Smooth muscle cell (in vitro differentiated cells): ENCODE data around the gene PPARA. TPM values are rescaled to one million over a fixed set of nuclear protein-coding genes. Genes with fewer than 3 reads are reported as not detected.

Source experiments
- DNase-seq: peaks from one replicate; lab custom pipeline; 2025; ENCODE audit not compliant: unreplicated experiment; lab: John Stamatoyannopoulos, UW
- H2AFZ ChIP-seq: fragments of 200-600 bp; sonication (generic); 2 replicates; pipeline ENCODE4 v1.6.0; 2016; ENCODE audit warnings: antibody characterized with exemption, low read depth, mild to moderate bottlenecking
- H3F3A ChIP-seq: fragments of 200-600 bp; sonication (generic); 2 replicates; pipeline ENCODE4 v1.6.0; 2017; ENCODE audit warnings: antibody characterized with exemption, low read depth
- H3K27ac ChIP-seq: fragments of 200-600 bp; sonication (generic); 2 replicates; pipeline ENCODE4 v1.5.1; 2016; ENCODE audit warnings: low read depth, mild to moderate bottlenecking
- H3K27me3 ChIP-seq: fragments of 200-600 bp; sonication (generic); 2 replicates; pipeline ENCODE4 v1.6.1; 2016; ENCODE audit warnings: low read depth, mild to moderate bottlenecking
- H3K36me3 ChIP-seq: fragments of 200-600 bp; sonication (generic); 2 replicates; pipeline ENCODE4 v1.5.1; 2016; ENCODE audit warnings: low read depth
- H3K4me1 ChIP-seq: fragments of 200-600 bp; sonication (generic); 2 replicates; pipeline ENCODE4 v1.5.1; 2016; ENCODE audit warnings: low read depth
- H3K4me2 ChIP-seq: fragments of 200-600 bp; sonication (generic); 2 replicates; pipeline ENCODE4 v1.6.0; 2016; ENCODE audit warnings: mild to moderate bottlenecking
- H3K4me3 ChIP-seq: fragments of 200-600 bp; sonication (generic); 2 replicates; pipeline ENCODE4 v1.5.1; 2016; ENCODE audit warnings: mild to moderate bottlenecking
- H3K79me2 ChIP-seq: fragments of 200-600 bp; sonication (generic); 2 replicates; pipeline ENCODE4 v1.6.0; 2016; ENCODE audit warnings: low read depth, mild to moderate bottlenecking
- H3K9ac ChIP-seq: fragments of 200-600 bp; sonication (generic); 2 replicates; pipeline ENCODE4 v1.6.0; 2016; ENCODE audit warnings: low read depth
- H3K9me3 ChIP-seq: fragments of 200-600 bp; sonication (generic); replicated peaks from 2 replicates; pipeline ENCODE4 v1.5.1; 2016; ENCODE audit warnings: low read depth
- H4K20me1 ChIP-seq: fragments of 200-600 bp; sonication (generic); 2 replicates; pipeline ENCODE4 v1.6.0; 2016; ENCODE audit warnings: low read depth
- WGBS: methylation state at CpG from one replicate; pipeline ENCODE4 v1.1.7; 2016; ENCODE audit warnings: low lambda C conversion rate; 5-methylcytosine and 5-hydroxymethylcytosine counted together
- polyA plus RNA-seq: library from polyadenylated mRNA; unstranded; fragments of >200 nt; fragmentation: Nextera tagmentation; extraction: Ambion mirVana; gene quantifications from 2 replicates; pipeline ENCODE4 v1.2.1, GENCODE V29; 2016
- total RNA-seq: library from RNA; depleted of rRNA; stranded (reverse); fragments of >200 nt; gene quantifications from 2 replicates; pipeline ENCODE4 v1.2.3, GENCODE V29; 2014
- TF ChIP-seq, protein P1 (sequence below): fragments of 200-600 bp; sonication (generic); IDR thresholded peaks from 2 replicates; pipeline ENCODE4 v1.5.1; 2017; ENCODE audit warnings: borderline replicate concordance, mild to moderate bottlenecking, antibody characterized with exemption; ENCODE audit not compliant: insufficient read depth, poor library complexity, severe bottlenecking

The PPARA gene
- total and polyA plus RNA-seq, 2 experiments from 2014 or later = 9.2 to 18.0 TPM

DNA sequence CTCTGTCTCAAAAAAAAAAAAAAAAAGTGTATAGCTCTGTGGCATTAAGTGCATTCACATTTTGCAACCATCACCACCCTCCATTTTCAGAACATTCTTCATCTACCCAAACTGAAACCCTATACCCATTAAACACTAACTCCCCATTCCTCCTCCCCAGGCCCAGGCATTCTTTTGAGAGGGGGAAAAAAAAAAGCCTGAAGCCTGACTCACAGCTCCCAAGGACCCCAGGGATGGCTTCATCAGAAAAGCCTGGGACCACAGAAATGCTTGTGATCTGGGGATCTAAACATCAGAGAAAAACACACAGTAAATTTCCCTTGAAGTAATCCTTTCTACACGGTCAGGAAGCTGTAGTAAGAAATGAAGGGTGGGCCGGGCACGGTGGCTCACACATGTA is 135.7 kb downstream of the PPARA start:
- Histone ChIP-seq H3F3A (no peaks in the 10 kb centered on the region), H3K36me3 (no peaks in the 10 kb centered on the region), H3K9ac (no peak overlapping the region), H3K9me3 (no peaks in the 10 kb centered on the region), H3K79me2 (no peaks in the 10 kb centered on the region), H4K20me1 (no peaks in the 10 kb centered on the region), H3K27me3 (no peaks in the 10 kb centered on the region), H3K4me3 (no peak overlapping the region), H3K27ac (no peak overlapping the region), H3K4me1 (no peaks in the 10 kb centered on the region), H3K4me2 (no peak overlapping the region), H2AFZ (no peak overlapping the region)
- WGBS = 83% methylated on average over 3 of the region's 3 CpGs
- DNase-seq = no peak
- TF ChIP-seq, protein P1, sequence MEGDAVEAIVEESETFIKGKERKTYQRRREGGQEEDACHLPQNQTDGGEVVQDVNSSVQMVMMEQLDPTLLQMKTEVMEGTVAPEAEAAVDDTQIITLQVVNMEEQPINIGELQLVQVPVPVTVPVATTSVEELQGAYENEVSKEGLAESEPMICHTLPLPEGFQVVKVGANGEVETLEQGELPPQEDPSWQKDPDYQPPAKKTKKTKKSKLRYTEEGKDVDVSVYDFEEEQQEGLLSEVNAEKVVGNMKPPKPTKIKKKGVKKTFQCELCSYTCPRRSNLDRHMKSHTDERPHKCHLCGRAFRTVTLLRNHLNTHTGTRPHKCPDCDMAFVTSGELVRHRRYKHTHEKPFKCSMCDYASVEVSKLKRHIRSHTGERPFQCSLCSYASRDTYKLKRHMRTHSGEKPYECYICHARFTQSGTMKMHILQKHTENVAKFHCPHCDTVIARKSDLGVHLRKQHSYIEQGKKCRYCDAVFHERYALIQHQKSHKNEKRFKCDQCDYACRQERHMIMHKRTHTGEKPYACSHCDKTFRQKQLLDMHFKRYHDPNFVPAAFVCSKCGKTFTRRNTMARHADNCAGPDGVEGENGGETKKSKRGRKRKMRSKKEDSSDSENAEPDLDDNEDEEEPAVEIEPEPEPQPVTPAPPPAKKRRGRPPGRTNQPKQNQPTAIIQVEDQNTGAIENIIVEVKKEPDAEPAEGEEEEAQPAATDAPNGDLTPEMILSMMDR = no peak

DNA sequence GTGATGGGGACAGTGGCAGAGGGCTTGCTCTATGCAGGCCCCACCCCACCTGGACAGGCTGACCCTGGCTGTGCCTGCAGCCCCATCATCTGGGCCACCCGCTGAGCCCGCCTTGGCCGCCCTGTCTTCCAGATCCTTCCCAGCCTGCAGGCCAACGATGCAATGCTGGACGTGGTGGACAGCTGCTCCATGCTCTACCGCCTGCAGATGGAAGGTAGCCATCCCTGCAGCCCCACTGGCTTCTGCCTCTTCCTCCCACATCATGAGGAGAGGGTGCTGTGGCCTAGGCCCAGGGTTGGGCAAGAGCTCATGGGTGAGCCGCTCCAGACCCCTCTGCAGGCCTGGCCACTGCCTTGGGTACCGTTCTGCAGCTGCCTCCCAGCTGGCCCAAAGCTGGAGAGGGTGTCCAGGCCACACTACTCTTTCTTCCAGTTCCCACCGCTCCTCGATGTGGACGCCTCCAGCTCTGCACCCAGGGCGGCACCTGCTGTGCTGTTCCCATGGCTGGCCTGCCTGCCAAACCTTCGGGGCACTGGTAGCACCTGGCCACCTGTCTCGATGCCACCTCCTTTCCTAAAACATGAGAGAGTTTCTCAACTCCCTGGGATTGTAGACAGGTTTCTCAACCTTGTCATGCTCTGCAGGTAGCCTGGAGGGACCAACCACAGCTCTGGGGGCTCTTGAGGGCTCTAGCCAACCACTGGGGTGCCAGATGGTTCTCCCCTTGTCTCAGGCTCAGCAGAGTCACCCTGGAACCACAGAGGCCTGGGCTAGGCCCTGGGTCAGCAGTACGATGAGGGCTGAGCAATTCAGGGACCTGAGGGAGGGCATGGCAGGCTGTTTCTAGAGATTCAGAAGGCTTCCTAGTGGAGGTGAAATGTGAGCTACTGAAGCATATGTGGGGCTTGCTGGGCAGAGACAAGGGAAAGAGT is 136.9 kb downstream of the PPARA start:
- H2AFZ ChIP-seq = no peak overlapping the region
- no peaks in the 10 kb centered on the region for H3K36me3 ChIP-seq
- DNase-seq = no peak
- H3K27ac ChIP-seq = no peak overlapping the region
- no peak overlapping the region for H3K4me3 ChIP-seq
- TF ChIP-seq, protein P1 = no peak
- WGBS = 96% methylated on average over 15 of the region's 15 CpGs
- no peak overlapping the region for H3K9ac ChIP-seq
- H3F3A ChIP-seq = no peaks in the 10 kb centered on the region
- H3K4me1 ChIP-seq = no peaks in the 10 kb centered on the region
- no peaks in the 10 kb centered on the region for H3K9me3 ChIP-seq
- H4K20me1 ChIP-seq = no peaks in the 10 kb centered on the region
- H3K27me3 ChIP-seq = no peaks in the 10 kb centered on the region
- no peaks in the 10 kb centered on the region for H3K79me2 ChIP-seq
- H3K4me2 ChIP-seq = no peak overlapping the region

DNA sequence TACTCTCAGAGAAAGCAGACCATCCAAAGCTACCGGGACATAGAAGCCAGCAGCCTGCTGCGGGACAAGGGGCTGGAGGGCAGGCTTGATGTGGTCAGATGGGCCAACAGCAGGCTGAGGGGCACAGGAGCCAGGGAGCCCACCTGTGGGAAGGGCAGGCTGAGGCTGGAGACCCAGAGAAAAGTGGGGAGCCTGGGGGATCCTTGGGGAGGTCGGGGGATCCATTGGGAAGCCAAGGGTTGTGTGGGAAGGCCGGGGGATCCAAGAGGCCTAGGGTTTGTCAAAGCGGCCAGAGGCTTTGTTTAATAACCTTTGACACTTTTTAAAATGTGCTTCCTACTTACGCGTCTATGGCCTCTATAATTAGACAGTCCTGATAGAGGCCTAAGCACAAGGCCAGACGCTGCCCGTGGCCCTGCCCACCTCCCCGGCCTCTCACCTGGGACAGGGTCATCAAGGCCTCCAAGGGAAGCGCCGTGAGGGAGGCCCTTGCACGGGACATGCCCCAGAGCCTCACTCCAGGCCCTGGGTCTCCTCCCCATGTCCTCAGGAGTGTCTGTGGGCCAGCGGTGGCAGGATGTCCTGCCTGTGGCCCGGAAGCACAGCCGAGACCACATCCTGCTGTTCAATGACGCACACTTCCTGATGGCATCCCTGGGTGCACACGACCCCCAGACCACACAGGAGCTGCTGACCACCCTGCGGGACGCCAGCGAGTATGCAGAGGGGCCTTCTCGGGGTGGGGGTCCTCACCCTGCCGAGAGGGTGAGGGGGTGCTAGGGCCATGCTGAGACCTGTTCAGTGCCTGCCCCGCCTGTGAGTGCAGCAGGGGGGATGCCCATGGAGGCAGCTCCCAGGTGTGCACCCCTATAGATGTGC is 137.8 kb downstream of the PPARA start:
- Histone ChIP-seq H3K9ac (no peak overlapping the region), H4K20me1 (no peaks in the 10 kb centered on the region), H3K9me3 (no peaks in the 10 kb centered on the region), H3K27me3 (no peaks in the 10 kb centered on the region), H3F3A (no peaks in the 10 kb centered on the region), H3K4me2 (no peak overlapping the region), H3K4me1 (no peaks in the 10 kb centered on the region), H3K4me3 (no peak overlapping the region), H3K27ac (no peak overlapping the region), H3K36me3 (no peaks in the 10 kb centered on the region), H2AFZ (no peak overlapping the region), H3K79me2 (no peaks in the 10 kb centered on the region)
- no peak for DNase-seq
- WGBS = 92% methylated on average over 23 of the region's 24 CpGs
- TF ChIP-seq, protein P1 = no peak
